NCI-H2107 treated with DMSO at 0.1 percent for 48 hours (cell line): ENCODE measurements around the gene KLK15.
A peak's percentile ranks its signal among the peaks of the same experiment; 100 is the strongest.
"Not testable (repeated sequence)": the region's sequence is repeated elsewhere in the genome, so short reads cannot be mapped to it uniquely, and the experiment has no call there.

Experiments used
- DNase-seq: peaks from one replicate; lab custom pipeline; 2025; ENCODE audit not compliant: unreplicated experiment; lab: John Stamatoyannopoulos, UW

KLK15 gene

GRCh38 chr19:50821248-50821612 is 12.1 kb downstream of the KLK15 start:
- no peak for DNase-seq

- DNase-seq = no peak
These were observed 12.7 kb downstream of the KLK15 start for GRCh38 chr19:50820549-50821247.

GRCh38 chr19:50820086-50820485 is 13.3 kb downstream of the KLK15 start:
- DNase-seq = no peak

GRCh38 chr19:50819636-50820035 is 13.7 kb downstream of the KLK15 start:
- DNase-seq = no peak

- no peak for DNase-seq
These were observed 14.4 kb downstream of the KLK15 start for GRCh38 chr19:50818859-50819472.

GRCh38 chr19:50817941-50818858 is 15.2 kb downstream of the KLK15 start:
- DNase-seq = peak; percentile 13

- DNase-seq = no peak
These were observed 17.9 kb downstream of the KLK15 start for GRCh38 chr19:50815439-50815838.

GRCh38 chr19:50814883-50815282 is 18.5 kb downstream of the KLK15 start:
- DNase-seq = no peak

GRCh38 chr19:50812474-50812873 is 20.9 kb downstream of the KLK15 start:
- no peak for DNase-seq

- DNase-seq = not testable (repeated sequence)
These were observed 21.6 kb downstream of the KLK15 start for GRCh38 chr19:50811622-50812238.

GRCh38 chr19:50808856-50809255 is 24.5 kb downstream of the KLK15 start:
- DNase-seq = no peak

GRCh38 chr19:50804420-50805272 is 28.7 kb downstream of the KLK15 start:
- DNase-seq = peak; percentile 96

GRCh38 chr19:50803633-50804419 is 29.5 kb downstream of the KLK15 start:
- no peak for DNase-seq

GRCh38 chr19:50801107-50801506 is 32.3 kb downstream of the KLK15 start:
- no peak for DNase-seq

GRCh38 chr19:50799547-50799851 is 33.9 kb downstream of the KLK15 start:
- no peak for DNase-seq

- no peak for DNase-seq
These were observed 34.5 kb downstream of the KLK15 start for GRCh38 chr19:50798659-50799546.

GRCh38 chr19:50797781-50798658 is 35.4 kb downstream of the KLK15 start:
- DNase-seq = no peak

- DNase-seq = no peak
These were observed 36.0 kb downstream of the KLK15 start for GRCh38 chr19:50797429-50797780.
